Right atrium auricular region (tissue), 2 donors: Measurements from ENCODE around the gene SRGAP1. TPM values are rescaled to one million over a fixed set of nuclear protein-coding genes. Genes with fewer than 3 reads are reported as not detected.

Source experiments
- DNase-seq: peaks from one replicate; pipeline ENCODE4 v3.0.0-alpha.2; 2019; ENCODE audit warnings: low spot score
- H3K27ac ChIP-seq, 2 donors: fragments of 200-600 bp; sonication (generic); 1 replicate in 1 of 2; 2 replicates in 1 of 2; pipeline ENCODE4 v1.5.1; 2016 to 2019
- H3K27me3 ChIP-seq, 2 donors: fragments of 200-600 bp; sonication (generic); one replicate each; pipeline versions ENCODE4 v1.5.1 to v1.6.0; 2017 to 2019
- H3K36me3 ChIP-seq: fragments of 200-600 bp; sonication (generic); one replicate; pipeline ENCODE4 v1.5.1; 2016
- H3K4me1 ChIP-seq, 2 donors: fragments of 200-600 bp; sonication (generic); one replicate each; pipeline versions ENCODE4 v1.5.1 to v1.6.0; 2017 to 2019
- H3K4me3 ChIP-seq, 2 donors: fragments of 200-600 bp; sonication (generic); 1 replicate in 1 of 2; 2 replicates in 1 of 2; pipeline ENCODE4 v1.5.1; 2017 to 2019; ENCODE audit warnings: mild to moderate bottlenecking in 1 of 2, moderate library complexity in 1 of 2
- H3K9me3 ChIP-seq, 2 donors: fragments of 200-600 bp; sonication (generic); one replicate each; pipeline ENCODE4 v1.5.1; 2019
- CTCF ChIP-seq, 2 donors: fragments of 200-600 bp; sonication (generic); IDR thresholded peaks; one replicate each; pipeline ENCODE4 v1.5.1; 2019; ENCODE audit warnings: antibody characterized with exemption in 2 of 2
- total RNA-seq, 2 donors: library from RNA; depleted of rRNA; stranded (reverse); fragments of >200 nt; gene quantifications; one replicate each; pipeline ENCODE4 v1.1.0, GENCODE V29; 2016

SRGAP1 gene
- total RNA-seq, 2 donors from 2014 or later, result 1.4 to 3.3 TPM

GRCh38 chr12:64036414-64036813 lies 191.9 kb downstream of the SRGAP1 start:
- Histone ChIP-seq H3K27me3 (no peaks in the 10 kb centered on the region), H3K27ac (no peak overlapping the region), H3K36me3 (no peaks in the 10 kb centered on the region), H3K9me3 (peaks cover 0 to 7% of the 10 kb centered on the region in 2 donors), H3K4me1 (peaks cover 0 to 13% of the 10 kb centered on the region in 2 donors), H3K4me3 (no peak overlapping the region)
- TF ChIP-seq CTCF (IDR thresholded peaks at IDR 0.05), result no peak
- DNase-seq, result no peak

DNA sequence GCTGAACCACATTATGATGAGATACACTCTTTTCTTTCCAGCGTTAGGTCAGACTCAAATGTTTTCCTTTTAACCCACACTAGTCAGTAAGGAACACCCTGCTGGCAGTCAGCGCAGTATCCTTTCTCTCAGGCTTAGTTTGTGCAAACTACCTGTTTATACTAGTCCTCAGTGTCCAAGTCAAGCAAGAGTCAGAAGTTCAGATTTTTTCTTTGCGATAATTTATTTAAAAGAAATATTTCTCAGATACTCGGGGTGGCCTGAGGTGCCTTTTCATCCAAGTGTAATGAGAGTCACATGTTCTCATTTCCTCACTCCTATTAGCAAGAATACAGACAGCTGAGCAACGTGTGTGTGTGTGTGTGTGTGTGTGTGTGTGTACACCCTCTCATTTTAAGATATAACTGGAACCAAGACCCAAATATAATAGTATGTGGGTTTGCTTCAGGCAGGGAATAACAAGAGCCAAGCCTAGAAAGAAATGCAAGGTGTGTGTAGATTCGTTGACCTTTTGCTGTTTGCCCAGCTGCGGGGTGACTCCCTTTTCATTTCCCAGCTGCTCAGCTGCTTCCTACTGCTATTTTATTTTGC lies 194.9 kb downstream of the SRGAP1 start:
- peak overlapping the region in 1 of 2 donors; percentile 27 for H3K4me3 ChIP-seq
- H3K4me1 ChIP-seq, result peaks cover 0 to 13% of the 10 kb centered on the region in 2 donors
- no peaks in the 10 kb centered on the region for H3K27me3 ChIP-seq
- DNase-seq, result no peak
- H3K36me3 ChIP-seq, result no peaks in the 10 kb centered on the region
- no peaks in the 10 kb centered on the region for H3K9me3 ChIP-seq
- no peak for TF ChIP-seq CTCF (IDR thresholded peaks at IDR 0.05)
- H3K27ac ChIP-seq, result peak overlapping the region in 1 of 2 donors; percentile 40

GRCh38 chr12:64042911-64043310 lies 198.4 kb downstream of the SRGAP1 start:
- H3K36me3 ChIP-seq, result no peaks in the 10 kb centered on the region
- H3K27ac ChIP-seq, result no peak overlapping the region
- peaks cover 0 to 13% of the 10 kb centered on the region in 2 donors for H3K4me1 ChIP-seq
- H3K9me3 ChIP-seq, result no peaks in the 10 kb centered on the region
- no peak for DNase-seq
- H3K27me3 ChIP-seq, result no peaks in the 10 kb centered on the region
- no peak for TF ChIP-seq CTCF (IDR thresholded peaks at IDR 0.05)
- H3K4me3 ChIP-seq, result no peak overlapping the region

GRCh38 chr12:64044191-64044590 lies 199.7 kb downstream of the SRGAP1 start:
- Histone ChIP-seq H3K27me3 (no peaks in the 10 kb centered on the region), H3K4me1 (peaks cover 0 to 8% of the 10 kb centered on the region in 2 donors), H3K27ac (no peak overlapping the region), H3K36me3 (no peaks in the 10 kb centered on the region), H3K9me3 (no peaks in the 10 kb centered on the region), H3K4me3 (no peak overlapping the region)
- no peak for DNase-seq
- TF ChIP-seq CTCF (IDR thresholded peaks at IDR 0.05), result no peak

DNA sequence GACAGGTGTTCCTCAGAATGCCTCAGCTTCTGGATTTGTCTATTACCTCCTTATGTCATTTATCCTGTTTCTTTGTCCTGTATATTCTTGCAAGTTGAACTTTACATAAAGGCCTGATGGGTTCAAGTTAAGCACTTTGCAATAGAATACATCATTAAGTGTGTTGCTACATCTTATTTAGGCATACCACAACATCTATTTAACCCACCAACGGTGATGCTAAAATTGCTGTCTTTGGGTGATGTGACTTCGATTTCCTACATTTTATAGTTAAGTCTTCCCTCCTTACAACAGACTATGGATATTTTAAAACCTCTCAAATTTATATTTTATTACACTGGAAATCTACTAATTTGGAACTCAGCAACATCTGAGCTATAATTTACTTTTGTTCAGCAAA lies 206.6 kb downstream of the SRGAP1 start:
- no peaks in the 10 kb centered on the region for H3K4me1 ChIP-seq
- no peaks in the 10 kb centered on the region for H3K36me3 ChIP-seq
- no peak overlapping the region for H3K4me3 ChIP-seq
- DNase-seq, result no peak
- H3K27ac ChIP-seq, result no peak overlapping the region
- peaks cover 0 to 9% of the 10 kb centered on the region in 2 donors for H3K9me3 ChIP-seq
- no peak for TF ChIP-seq CTCF (IDR thresholded peaks at IDR 0.05)
- no peaks in the 10 kb centered on the region for H3K27me3 ChIP-seq

DNA sequence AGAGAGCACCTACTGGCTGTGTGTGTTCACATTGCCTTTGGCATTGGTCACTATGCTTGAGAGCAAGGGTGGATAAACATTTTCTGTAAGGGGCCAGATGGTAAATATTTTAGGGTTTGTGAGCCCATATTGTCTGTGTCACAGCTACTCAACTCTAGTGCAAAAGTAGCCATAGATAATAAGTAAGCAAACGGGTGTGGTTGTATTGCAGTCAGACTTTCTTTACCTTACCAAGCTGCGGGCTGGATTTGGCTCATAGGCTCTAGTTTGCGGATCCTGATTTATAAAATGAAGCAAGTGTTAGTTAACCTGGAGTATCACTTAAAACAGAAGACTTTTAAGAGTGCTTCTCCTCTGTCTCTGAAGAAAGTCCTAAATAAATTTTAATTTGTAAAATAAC lies 208.6 kb downstream of the SRGAP1 start:
- TF ChIP-seq CTCF (IDR thresholded peaks at IDR 0.05), result no peak
- no peaks in the 10 kb centered on the region for H3K27me3 ChIP-seq

More for the DNA sequence above, 208.6 kb downstream of the SRGAP1 start:
- Histone ChIP-seq H3K4me3 (no peak overlapping the region), H3K9me3 (peaks cover 0 to 9% of the 10 kb centered on the region in 2 donors), H3K4me1 (no peaks in the 10 kb centered on the region), H3K27ac (no peak overlapping the region), H3K36me3 (no peaks in the 10 kb centered on the region)
- DNase-seq, result no peak
